HK-2 (cell line): ENCODE measurements around the gene AATF.
A peak's percentile ranks its signal among the peaks of the same experiment; 100 is the strongest.

ENCODE experiments used
- DNase-seq: peaks from one replicate; pipeline ENCODE4 v3.0.0-alpha.2; 2018; ENCODE audit not compliant: unreplicated experiment

Gene AATF

GRCh38 chr17:37081287-37081686, 132.5 kb downstream of the AATF start:
- DNase-seq = no peak

- no peak for DNase-seq
These were observed 133.6 kb downstream of the AATF start for GRCh38 chr17:37082311-37082860.

GRCh38 chr17:37082985-37083384, 134.2 kb downstream of the AATF start:
- DNase-seq = no peak

- no peak for DNase-seq
These were observed 134.7 kb downstream of the AATF start for GRCh38 chr17:37083456-37083855.

- no peak for DNase-seq
These were observed 135.6 kb downstream of the AATF start for GRCh38 chr17:37084372-37084771.

GRCh38 chr17:37086334-37086733, 137.6 kb downstream of the AATF start:
- no peak for DNase-seq

- DNase-seq = no peak
These were observed 138.2 kb downstream of the AATF start for GRCh38 chr17:37086948-37087347.

- DNase-seq = no peak
These were observed 138.9 kb downstream of the AATF start for GRCh38 chr17:37087683-37088082.

- no peak for DNase-seq
These were observed 139.7 kb downstream of the AATF start for GRCh38 chr17:37088459-37088858.

- DNase-seq = no peak
These were observed 140.2 kb downstream of the AATF start for GRCh38 chr17:37088913-37089312.

- no peak for DNase-seq
These were observed 141.2 kb downstream of the AATF start for GRCh38 chr17:37089956-37090355.

- DNase-seq = no peak
These were observed 142.2 kb downstream of the AATF start for GRCh38 chr17:37090941-37091340.

- DNase-seq = peak; percentile 39
These were observed 143.3 kb downstream of the AATF start for GRCh38 chr17:37092071-37092470.

GRCh38 chr17:37092701-37093100, 143.9 kb downstream of the AATF start:
- no peak for DNase-seq

GRCh38 chr17:37094391-37094790, 145.6 kb downstream of the AATF start:
- no peak for DNase-seq

- no peak for DNase-seq
These were observed 147.3 kb downstream of the AATF start for GRCh38 chr17:37096071-37096470.

GRCh38 chr17:37097154-37097553, 148.4 kb downstream of the AATF start:
- DNase-seq = no peak

- no peak for DNase-seq
These were observed 149.4 kb downstream of the AATF start for GRCh38 chr17:37098152-37098551.

GRCh38 chr17:37098910-37099664, 150.3 kb downstream of the AATF start:
- DNase-seq = no peak

- no peak for DNase-seq
These were observed 151.5 kb downstream of the AATF start for GRCh38 chr17:37100231-37100630.

GRCh38 chr17:37101306-37101705, 152.6 kb downstream of the AATF start:
- DNase-seq = no peak

GRCh38 chr17:37103231-37103630, 154.5 kb downstream of the AATF start:
- no peak for DNase-seq

- no peak for DNase-seq
These were observed 157.3 kb downstream of the AATF start for GRCh38 chr17:37106049-37106448.
